ENCODE measurements around the gene UFL1. TPM values are rescaled to one million over a fixed set of nuclear protein-coding genes. Genes with fewer than 3 reads are reported as not detected.

UFL1 gene
- total RNA-seq, 1 experiment from 2014 or later: 12.7 TPM

DNA sequence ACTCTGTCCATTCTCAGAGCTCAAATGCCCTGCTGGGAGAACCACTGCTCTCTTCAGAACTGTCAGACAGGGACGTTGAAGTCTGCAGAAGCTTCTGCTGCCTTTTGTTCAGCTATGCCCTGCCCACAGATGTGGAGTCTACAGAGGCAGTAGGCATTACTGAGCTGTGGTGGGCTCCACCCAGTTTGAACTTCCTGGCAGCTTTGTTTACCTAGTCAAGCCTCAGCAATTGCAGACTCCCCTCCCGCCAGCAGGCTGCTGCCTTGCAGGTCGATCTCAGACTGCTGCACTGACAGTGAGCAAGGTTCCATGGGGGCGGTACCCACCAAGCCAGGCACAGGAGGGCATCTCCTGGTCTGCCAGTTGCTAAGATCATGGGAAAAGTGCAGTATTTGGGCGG lies 21.8 kb upstream of the UFL1 start:
- no peaks in the 10 kb centered on the region for H3K27me3 ChIP-seq (ENCODE audit: insufficient read depth, low read length)
- no peak overlapping the region for H4K8ac ChIP-seq (replicated peaks; ENCODE audit: insufficient read length, low read depth, low read length)
- TF ChIP-seq, protein P1, sequence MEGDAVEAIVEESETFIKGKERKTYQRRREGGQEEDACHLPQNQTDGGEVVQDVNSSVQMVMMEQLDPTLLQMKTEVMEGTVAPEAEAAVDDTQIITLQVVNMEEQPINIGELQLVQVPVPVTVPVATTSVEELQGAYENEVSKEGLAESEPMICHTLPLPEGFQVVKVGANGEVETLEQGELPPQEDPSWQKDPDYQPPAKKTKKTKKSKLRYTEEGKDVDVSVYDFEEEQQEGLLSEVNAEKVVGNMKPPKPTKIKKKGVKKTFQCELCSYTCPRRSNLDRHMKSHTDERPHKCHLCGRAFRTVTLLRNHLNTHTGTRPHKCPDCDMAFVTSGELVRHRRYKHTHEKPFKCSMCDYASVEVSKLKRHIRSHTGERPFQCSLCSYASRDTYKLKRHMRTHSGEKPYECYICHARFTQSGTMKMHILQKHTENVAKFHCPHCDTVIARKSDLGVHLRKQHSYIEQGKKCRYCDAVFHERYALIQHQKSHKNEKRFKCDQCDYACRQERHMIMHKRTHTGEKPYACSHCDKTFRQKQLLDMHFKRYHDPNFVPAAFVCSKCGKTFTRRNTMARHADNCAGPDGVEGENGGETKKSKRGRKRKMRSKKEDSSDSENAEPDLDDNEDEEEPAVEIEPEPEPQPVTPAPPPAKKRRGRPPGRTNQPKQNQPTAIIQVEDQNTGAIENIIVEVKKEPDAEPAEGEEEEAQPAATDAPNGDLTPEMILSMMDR (conservative IDR thresholded peaks at IDR 0.05): no peak
- H2BK5ac ChIP-seq (ENCODE audit: insufficient read length, low read length): no peak overlapping the region
- no peak overlapping the region for H4K91ac ChIP-seq (ENCODE audit: insufficient read length, low read depth, low read length)
- no peaks in the 10 kb centered on the region for H3K4me1 Mint-ChIP-seq
- no peak overlapping the region for H3T11ph ChIP-seq (ENCODE audit: low read length)
- H2BK12ac ChIP-seq (ENCODE audit: insufficient read length, low read depth, low read length): no peak overlapping the region
- H3K4ac ChIP-seq (ENCODE audit: low read depth, low read length): no peak overlapping the region
- DNase-seq: no peak
- H2AK5ac ChIP-seq (ENCODE audit: insufficient read length, low read length): no peak overlapping the region
- no peak overlapping the region for H3K27ac Mint-ChIP-seq
- H3K23me2 ChIP-seq (ENCODE audit: insufficient read length, low read depth, low read length, poor library complexity, severe bottlenecking): no peaks in the 10 kb centered on the region
- H3K79me1 ChIP-seq (ENCODE audit: insufficient read depth, low read depth, low read length, poor library complexity, severe bottlenecking): no peaks in the 10 kb centered on the region
- H3K9ac ChIP-seq (ENCODE audit: extremely low read depth, insufficient read length, low read length): no peak overlapping the region
- H3K4me2 ChIP-seq (ENCODE audit: insufficient read depth, insufficient read length, low read length): no peak overlapping the region
- no peaks in the 10 kb centered on the region for H4K20me1 ChIP-seq (ENCODE audit: control insufficient read depth, insufficient read depth, insufficient read length)
- peaks cover 11 to 49% (median 22%) of the 10 kb centered on the region in 3 experiments for H3K36me3 Mint-ChIP-seq (ENCODE audit: insufficient read depth in 1 of 3, low read depth in 3 of 3)
- H2AFZ ChIP-seq (ENCODE audit: low read length): no peak overlapping the region
- no peaks in the 10 kb centered on the region for H3K9me3 ChIP-seq (ENCODE audit: control insufficient read depth, low read depth, low read length)
- H3K9me3 Mint-ChIP-seq: peaks cover 37 to 51% of the 10 kb centered on the region in 2 experiments
- no peak overlapping the region for H2BK20ac ChIP-seq (ENCODE audit: low read depth, low read length, poor library complexity, severe bottlenecking)
- H3K27me3 Mint-ChIP-seq (ENCODE audit: low read depth): no peaks in the 10 kb centered on the region
- H3K79me2 ChIP-seq (ENCODE audit: insufficient read depth, low read length): no peaks in the 10 kb centered on the region
- H3K18ac ChIP-seq (ENCODE audit: insufficient read length, low read depth, low read length): no peak overlapping the region
- no peak overlapping the region for H3K23ac ChIP-seq (ENCODE audit: insufficient read length, low read depth, low read length)
- H3K56ac ChIP-seq (ENCODE audit: insufficient read length, low read depth, low read length): no peak overlapping the region
- no CpG with 5 or more reads among the region's 5 CpGs for WGBS (ENCODE audit: extremely low coverage, insufficient read length, low lambda C conversion rate)
- H3K4me1 ChIP-seq (ENCODE audit: insufficient read depth, low read length): no peaks in the 10 kb centered on the region
- no peak overlapping the region for H4K5ac ChIP-seq (ENCODE audit: insufficient read length, low read depth, low read length)
- H3K27ac ChIP-seq (ENCODE audit: insufficient read length, low read depth, low read length): no peak overlapping the region
- no peak overlapping the region for H3K4me3 Mint-ChIP-seq
- H2BK120ac ChIP-seq (ENCODE audit: low read depth, low read length, poor library complexity, severe bottlenecking): no peak overlapping the region
- H3K14ac ChIP-seq (ENCODE audit: insufficient read depth, low read length): no peak overlapping the region
- no peak overlapping the region for H2BK15ac ChIP-seq (ENCODE audit: low read depth, low read length)
